NCI-H446 (cell line): ENCODE data around the gene ZC3H6.
A peak's percentile ranks its signal among the peaks of the same experiment; 100 is the strongest.

Source experiments
- DNase-seq, 2 experiments: peaks; one replicate each; lab custom pipeline; 2025; lab: John Stamatoyannopoulos, UW

Gene ZC3H6

DNA sequence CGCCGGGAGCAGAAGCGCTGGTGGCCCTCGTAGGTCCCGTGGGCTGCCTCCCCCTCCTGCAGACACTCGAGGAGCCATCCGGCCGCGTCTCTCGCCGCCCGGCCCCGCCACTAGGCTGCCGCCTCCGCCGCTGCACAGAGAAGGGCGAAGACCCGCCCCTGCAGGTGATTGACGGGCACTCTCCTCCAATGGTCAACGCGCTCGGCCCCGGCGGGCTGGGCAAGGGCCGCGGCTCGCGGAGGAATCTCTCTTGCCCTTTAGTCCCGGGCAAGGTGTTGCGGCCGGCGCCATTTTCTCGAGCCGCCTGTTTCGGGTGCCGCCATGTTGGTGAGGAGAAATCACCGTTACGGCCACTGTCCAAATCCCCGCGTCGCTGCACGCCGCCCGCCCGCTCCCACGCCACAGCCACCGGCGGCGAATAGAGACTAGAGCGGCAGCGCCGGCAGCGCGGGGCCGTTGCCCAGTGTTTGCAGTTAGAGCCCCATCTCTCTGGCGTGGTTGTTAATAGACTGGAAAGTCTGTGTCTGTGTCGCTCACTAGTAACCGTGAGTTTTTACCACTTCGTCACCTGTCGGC is at the start of gene ZC3H6:
Gene ZC3H6 (plus strand): TSS at position 287 of the 576 bp plus-strand sequence. CDS start 398 bp downstream, outside the sequence.
- peak; percentile 76 to 99 for DNase-seq

- DNase-seq: peak; percentile 87 to 95
Observed at GRCh38 chr2:112229348-112229747, 46.0 kb upstream of the ZC3H6 start.

- DNase-seq: no peak
Observed at GRCh38 chr2:112230371-112230770, 45.0 kb upstream of the ZC3H6 start.

DNA sequence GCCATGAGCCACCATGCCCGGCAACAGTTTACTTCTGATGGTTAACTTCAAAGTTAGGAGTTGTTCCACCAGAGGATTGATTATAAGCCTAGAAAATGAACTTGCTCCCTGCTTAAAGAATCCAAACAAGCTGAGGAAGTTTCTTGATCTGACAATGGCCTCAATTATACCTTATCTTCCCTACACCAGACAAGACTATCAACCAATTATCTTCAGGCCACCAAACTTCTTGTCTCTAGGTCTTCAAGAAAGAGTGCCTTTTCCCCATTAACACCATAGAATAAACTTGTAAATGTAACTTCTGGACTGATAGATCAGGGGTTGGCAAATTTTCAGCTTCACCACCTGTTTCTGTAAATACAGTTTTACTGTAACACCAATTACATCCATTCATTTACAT is 35.5 kb upstream of the ZC3H6 start:
- DNase-seq: no peak

GRCh38 chr2:112242384-112242783 is 33.0 kb upstream of the ZC3H6 start:
- no peak for DNase-seq

DNA sequence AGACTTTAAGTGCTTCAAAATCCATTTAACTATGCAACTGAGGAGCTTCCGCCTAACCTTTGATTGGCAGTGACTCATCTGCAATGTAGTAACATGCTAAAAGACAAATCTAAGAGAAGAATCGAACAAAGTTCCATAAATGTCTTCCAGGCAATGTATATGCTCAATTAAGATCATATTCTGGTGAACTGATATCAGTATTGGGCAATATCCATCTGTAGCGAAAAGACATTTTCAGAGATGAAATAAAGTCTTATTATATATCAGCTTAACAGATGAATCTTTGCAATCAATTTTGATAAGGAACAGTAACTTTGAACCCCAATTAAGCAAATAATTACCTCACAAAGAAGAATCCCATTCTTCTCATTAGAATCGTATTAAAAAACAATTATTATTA is 32.2 kb upstream of the ZC3H6 start:
- DNase-seq: no peak

GRCh38 chr2:112244854-112245253 is 30.5 kb upstream of the ZC3H6 start:
- no peak for DNase-seq

- DNase-seq: no peak
Observed at GRCh38 chr2:112251271-112251670, 24.1 kb upstream of the ZC3H6 start.

GRCh38 chr2:112253261-112253815 is 22.1 kb upstream of the ZC3H6 start:
- peak in 1 of 2 experiments; percentile 12 for DNase-seq

GRCh38 chr2:112254466-112255240 is 20.7 kb upstream of the ZC3H6 start, which contains the start of gene ZC3H8:
Gene ZC3H8 (minus strand): TSS chr2:112255042. CDS start chr2:112254981, 61 bp downstream.
- peak; percentile 68 to 94 for DNase-seq

GRCh38 chr2:112255875-112256274 is 19.5 kb upstream of the ZC3H6 start:
- DNase-seq: no peak

- no peak for DNase-seq
Observed at GRCh38 chr2:112256654-112257053, 18.7 kb upstream of the ZC3H6 start.

- no peak for DNase-seq
Observed at GRCh38 chr2:112257575-112257974, 17.8 kb upstream of the ZC3H6 start.

DNA sequence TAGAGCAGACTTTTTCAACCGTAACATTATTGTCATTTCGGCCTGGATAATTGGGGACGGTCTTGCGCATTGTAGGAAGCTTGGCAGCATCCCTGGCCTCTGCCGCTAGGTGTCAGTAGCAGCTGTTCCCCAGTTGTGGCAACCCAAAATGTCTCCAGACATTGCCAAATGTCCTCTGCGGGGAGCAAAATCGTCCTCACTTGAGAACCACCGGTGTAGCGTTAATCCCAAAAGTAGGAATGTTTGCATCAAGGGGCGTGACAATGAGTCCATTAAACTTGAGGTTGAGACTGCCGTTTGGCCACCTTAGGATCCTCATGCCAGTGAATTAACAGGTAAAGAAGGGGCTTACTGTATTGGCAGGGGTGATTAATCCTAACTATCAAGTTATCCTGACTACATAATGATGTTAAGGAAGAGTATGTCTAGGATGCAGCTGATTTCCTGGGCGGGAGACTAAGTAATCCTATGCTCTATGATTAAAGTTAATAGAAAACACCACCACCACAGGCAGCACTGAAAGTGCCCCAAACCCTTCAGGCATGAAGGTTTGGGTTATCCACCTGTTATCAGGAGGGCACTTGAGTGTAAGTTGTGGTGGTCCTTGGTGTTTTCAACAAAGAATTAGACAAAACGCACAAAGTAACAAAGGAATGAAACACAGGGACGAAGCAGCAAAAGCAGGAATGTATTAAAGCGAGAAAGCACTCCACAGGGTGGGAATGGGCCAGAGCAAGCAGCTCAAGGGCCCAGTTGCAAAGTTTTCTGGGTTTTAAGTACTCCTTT is 15.7 kb upstream of the ZC3H6 start:
- DNase-seq: peak; percentile 56 to 83

DNA sequence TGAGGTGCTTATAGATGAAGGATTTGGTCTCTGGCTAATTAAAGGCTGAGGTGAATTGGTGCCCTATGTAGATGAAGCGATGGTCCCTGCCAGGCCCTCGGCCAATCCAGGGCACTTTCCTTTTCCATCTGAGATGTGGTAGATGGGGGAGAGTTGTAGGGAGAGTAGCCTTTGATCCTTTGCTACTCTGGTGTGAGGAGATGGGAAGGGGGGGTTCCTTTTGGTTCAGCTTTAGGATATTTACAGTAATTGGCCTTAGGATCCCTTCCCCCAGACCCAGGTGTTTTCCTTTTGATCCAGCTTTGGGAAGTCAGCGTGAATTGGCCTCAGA is 15.1 kb upstream of the ZC3H6 start:
- DNase-seq: no peak

DNA sequence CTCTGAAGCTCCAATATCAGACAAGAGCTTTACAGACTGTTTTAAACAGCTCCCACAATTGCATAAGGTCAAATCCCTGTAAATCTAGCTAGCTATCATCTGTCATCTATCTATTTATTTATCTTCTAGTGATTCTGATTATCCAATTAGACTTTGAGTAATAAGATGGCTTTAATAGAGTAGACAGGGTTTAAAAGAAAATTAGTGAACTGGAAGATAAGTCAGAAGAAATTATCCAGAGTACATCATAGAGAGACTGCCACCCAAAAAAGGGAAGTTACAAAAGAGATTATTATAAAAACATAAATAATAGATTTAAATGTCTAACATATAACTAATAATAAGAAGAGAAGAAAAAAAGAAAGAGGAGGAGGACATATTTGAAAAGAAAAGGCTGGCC is 12.5 kb upstream of the ZC3H6 start:
- no peak for DNase-seq

DNA sequence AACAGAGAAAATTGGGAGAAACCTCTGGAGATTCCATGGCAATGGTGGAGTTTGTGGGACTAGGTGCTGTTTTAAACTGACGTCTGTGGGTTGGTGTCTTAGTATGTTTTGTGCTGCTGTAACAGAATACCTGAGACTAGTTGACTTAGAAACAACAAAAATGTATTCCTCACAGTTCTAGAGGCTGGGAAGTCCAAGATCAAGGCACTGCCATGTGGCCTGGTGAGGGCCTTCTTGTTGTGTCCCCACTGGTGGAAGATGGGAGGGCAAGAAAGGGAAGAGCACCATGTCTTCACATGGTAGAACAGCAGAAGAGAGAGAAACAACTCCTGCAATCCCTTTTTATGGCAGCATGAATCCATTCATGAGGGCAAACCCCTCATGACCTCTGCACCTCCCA is 6.8 kb upstream of the ZC3H6 start:
- no peak for DNase-seq

DNA sequence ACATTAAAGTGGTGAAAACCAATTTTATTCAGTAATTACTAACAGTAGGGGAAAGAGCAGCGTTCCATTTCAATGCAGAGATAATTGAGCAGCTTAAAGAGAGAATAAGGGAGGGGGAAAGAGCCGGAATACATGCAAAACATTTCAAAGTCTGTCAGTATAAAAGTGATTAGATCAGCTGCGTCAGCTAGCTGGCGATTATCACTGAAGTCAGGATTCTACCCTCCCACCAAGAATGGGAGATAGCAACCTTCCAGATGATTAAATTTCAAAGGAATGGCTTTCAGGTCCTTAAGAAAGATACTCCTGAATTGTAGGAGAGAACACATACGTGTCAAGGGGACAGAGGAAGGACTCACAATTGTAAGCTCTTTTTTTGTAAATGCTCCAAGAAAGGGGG is 2.7 kb upstream of the ZC3H6 start:
- no peak for DNase-seq

GRCh38 chr2:112273349-112273748 is 2.0 kb upstream of the ZC3H6 start:
- DNase-seq: no peak

GRCh38 chr2:112275887-112276773 is 733 bp downstream of the ZC3H6 start:
- peak; percentile 86 to 87 for DNase-seq

DNA sequence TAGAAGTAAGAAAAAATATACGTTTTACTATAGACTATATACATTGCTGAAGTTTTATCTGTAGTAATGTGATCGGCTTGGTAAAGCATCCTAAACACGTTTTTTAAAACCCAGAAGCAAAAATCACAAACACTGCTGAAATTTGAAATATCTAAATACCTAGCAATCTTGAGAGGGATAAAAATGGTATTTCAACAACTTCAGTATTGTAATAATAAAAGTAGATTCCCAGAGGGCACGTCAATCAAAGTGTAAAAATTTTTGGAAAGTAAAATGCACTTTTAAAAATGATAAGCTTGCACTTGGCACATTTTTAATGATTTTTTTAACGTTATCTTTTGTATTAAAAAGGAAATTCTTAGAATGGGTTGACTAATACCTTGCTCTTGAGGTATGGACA is 1.6 kb downstream of the ZC3H6 start:
- no peak for DNase-seq
